A549 treated with AZD2906 at 1 μM for 4 hours (cell line): ENCODE data around the gene WFDC10B. TPM values are rescaled to one million over a fixed set of nuclear protein-coding genes. Genes with fewer than 3 reads are reported as not detected.

ENCODE experiments used
- total RNA-seq: library from RNA; stranded (reverse); fragments of 200-300 nt; extraction: Qiagen RNA extraction; gene quantifications from 5 replicates; pipeline ENCODE4 v1.2.3, GENCODE V29; 2022

The WFDC10B gene
- total RNA-seq, result not detected in 5 replicates

DNA sequence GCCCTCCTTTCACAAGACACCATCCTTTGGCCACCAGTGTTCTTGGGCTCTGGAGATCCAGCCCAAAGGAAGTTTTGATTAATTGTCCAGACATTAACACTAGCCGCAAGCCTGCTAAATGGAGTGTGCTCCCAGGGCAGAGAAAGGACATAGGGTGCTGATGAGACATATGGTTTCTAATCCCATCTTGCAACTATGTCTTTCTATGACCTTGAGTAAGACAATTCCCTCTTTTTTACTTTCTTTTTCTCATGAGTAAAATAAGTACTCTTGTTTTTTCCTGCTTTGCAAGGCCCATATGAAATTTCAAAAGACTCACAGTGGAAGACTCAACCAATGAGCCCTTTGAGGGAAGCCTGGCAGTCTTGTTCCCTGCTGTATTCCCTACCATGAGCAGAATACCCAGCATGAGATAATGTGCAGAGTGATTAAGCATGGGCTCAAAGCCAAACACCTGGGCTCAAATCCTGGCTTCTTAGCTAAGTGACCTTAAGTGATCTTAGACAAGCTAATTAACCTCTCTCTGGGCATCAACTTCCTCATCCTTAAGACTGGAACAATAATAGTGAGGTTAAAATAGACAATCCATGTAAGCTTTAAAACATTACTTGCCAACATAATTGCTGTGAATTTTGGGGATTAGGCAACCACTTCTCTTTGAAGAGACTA is at the start of gene WFDC10B:
WFDC10B (minus strand) TSS at position 51 of the 669 bp plus-strand sequence. CDS start 19,027 bp downstream, outside the sequence.

DNA sequence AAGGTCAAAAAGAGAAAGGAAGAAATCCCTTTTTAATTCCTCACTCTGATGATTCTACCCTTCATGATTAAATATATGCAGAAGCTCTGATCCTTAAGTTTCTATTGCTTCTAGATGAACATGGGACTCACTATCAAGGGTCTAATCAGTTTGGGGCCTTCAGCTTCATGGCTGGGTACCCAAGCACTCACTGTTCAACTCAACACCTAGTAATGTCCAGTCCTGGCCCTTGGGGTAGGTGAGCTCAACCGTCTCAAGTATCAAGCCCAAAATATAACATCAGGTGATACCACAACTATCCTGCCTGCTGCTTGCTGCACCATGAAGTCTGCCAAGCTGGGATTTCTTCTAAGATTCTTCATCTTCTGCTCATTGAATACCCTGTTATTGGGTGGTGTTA is 17.2 kb upstream of the WFDC10B start, which contains the start of gene SPINT4:
SPINT4 (plus strand) TSS at position 301 of the 400 bp plus-strand sequence; CDS start at position 322, 21 bp downstream.

DNA sequence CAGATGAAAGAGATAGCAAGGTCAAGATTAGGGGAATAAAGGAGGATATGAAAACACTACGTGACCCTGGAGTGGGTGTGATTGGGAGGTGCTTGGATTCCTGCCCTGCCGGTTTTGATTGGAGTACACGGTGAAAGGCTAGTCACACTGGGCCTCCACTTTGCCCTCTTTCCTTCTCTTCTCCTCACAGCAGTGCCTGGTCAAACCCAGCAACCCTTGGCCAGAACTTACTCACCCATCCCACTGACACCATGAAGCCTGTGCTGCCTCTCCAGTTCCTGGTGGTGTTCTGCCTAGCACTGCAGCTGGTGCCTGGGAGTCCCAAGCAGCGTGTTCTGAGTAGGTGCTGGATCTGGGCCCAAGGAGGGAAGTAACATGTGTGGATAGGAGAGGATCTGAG is 2.9 kb downstream of the WFDC10B start, which contains the start of gene WFDC13:
WFDC13 (plus strand) TSS at position 166 of the 400 bp plus-strand sequence; CDS start at position 252, 86 bp downstream.

DNA sequence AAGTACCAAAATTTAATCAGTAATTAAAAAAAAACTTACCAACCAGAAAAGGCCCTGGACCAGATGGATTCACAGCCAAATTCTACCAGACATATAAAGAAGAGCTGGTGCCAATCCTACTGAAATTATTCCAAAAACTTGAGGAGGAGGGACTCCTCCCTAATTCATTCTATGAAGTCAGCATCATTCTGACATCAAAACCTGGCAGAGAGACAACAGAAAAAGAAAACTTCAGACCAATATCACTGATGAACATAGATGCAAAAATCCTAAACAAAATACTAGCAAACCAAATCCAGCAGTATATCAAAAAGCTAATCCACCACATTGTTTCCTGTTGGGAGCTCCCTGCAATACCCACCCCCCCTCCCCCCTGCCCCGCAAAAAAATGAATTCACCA is 34.7 kb downstream of the WFDC10B start, which contains the start of gene WFDC11:
WFDC11 (minus strand) TSS at position 101 of the 400 bp plus-strand sequence. CDS start 19,639 bp downstream, outside the sequence.

Other genes with a start within 250 kb of the WFDC10B start
- 0.15 to 0.32 TPM in 2 of 5 replicates, not detected in the others for gene WFDC2, start 235.3 kb downstream of the WFDC10B start, total RNA-seq
- not detected in 5 replicates for gene SPINT3, start 189.4 kb downstream of the WFDC10B start, total RNA-seq
- gene WFDC6, start 165.5 kb downstream of the WFDC10B start, total RNA-seq, result not detected in 5 replicates
- not detected in 5 replicates for gene EPPIN, start 157.6 kb downstream of the WFDC10B start, total RNA-seq
- gene WFDC8, start 125.7 kb downstream of the WFDC10B start, total RNA-seq, result not detected in 5 replicates
- gene WFDC10A, start 75.3 kb downstream of the WFDC10B start, total RNA-seq, result not detected in 5 replicates
- gene WFDC9, start 73.7 kb downstream of the WFDC10B start, total RNA-seq, result not detected in 5 replicates
- gene WFDC11, start 34.8 kb downstream of the WFDC10B start, total RNA-seq, result not detected in 5 replicates
- gene WFDC13, start 3.0 kb downstream of the WFDC10B start, total RNA-seq, result not detected in 5 replicates
- not detected in 5 replicates for gene SPINT4, start 17.3 kb upstream of the WFDC10B start, total RNA-seq
- not detected in 5 replicates for gene WFDC3, start 86.9 kb upstream of the WFDC10B start, total RNA-seq
- gene DNTTIP1, start 86.9 kb upstream of the WFDC10B start, total RNA-seq, result 30.2 to 35.8 TPM (median 35.2 TPM) in 5 replicates
- gene UBE2C, start 107.6 kb upstream of the WFDC10B start, total RNA-seq, result 217 to 241 TPM (median 229 TPM) in 5 replicates
- 0.13 to 0.26 TPM (median 0.25 TPM) in 3 of 5 replicates, not detected in the others for gene TNNC2, start 122.3 kb upstream of the WFDC10B start, total RNA-seq
- 8.7 to 10.8 TPM (median 10.1 TPM) in 5 replicates for gene SNX21, start 128.8 kb upstream of the WFDC10B start, total RNA-seq
- 18.1 to 21.1 TPM (median 18.5 TPM) in 5 replicates for gene ACOT8, start 152.4 kb upstream of the WFDC10B start, total RNA-seq
- 1.6 to 2.2 TPM (median 1.7 TPM) in 5 replicates for gene ZSWIM3, start 152.6 kb upstream of the WFDC10B start, total RNA-seq
- gene ZSWIM1, start 176.2 kb upstream of the WFDC10B start, total RNA-seq, result 4.9 to 5.9 TPM (median 5.8 TPM) in 5 replicates
- 0.23 to 0.48 TPM (median 0.30 TPM) in 5 replicates for gene SPATA25, start 182.6 kb upstream of the WFDC10B start, total RNA-seq
- 0.61 to 1.1 TPM (median 0.96 TPM) in 5 replicates for gene NEURL2, start 186.2 kb upstream of the WFDC10B start, total RNA-seq
- 91.5 to 122 TPM (median 109 TPM) in 5 replicates for gene CTSA, start 186.3 kb upstream of the WFDC10B start, total RNA-seq
- gene PLTP, start 207.1 kb upstream of the WFDC10B start, total RNA-seq, result 1.4 to 2.0 TPM (median 1.7 TPM) in 5 replicates
- gene PCIF1, start 229.7 kb upstream of the WFDC10B start, total RNA-seq, result 28.6 to 37.2 TPM (median 33.6 TPM) in 5 replicates